Thymus (tissue), 11 donors: ENCODE measurements around the gene TMEM202. TPM values are rescaled to one million over a fixed set of nuclear protein-coding genes. Genes with fewer than 3 reads are reported as not detected.
"Not testable (repeated sequence)": the region's sequence is repeated elsewhere in the genome, so short reads cannot be mapped to it uniquely, and the experiment has no call there.

ENCODE experiments used
- DNase-seq, 9 donors: peaks; one replicate each; pipeline ENCODE4 v3.0.0-alpha.2; 2013; ENCODE audit warnings: low spot score in 9 of 9, low read depth in 6 of 9, missing footprints in 1 of 9
- H3K27ac ChIP-seq, 2 donors: one replicate each; pipeline ENCODE4 v1.5.1; 2013; ENCODE audit warnings: control low read depth in 1 of 2, low read depth in 1 of 2, low read length in 1 of 2, mild to moderate bottlenecking in 1 of 2, moderate library complexity in 1 of 2
- H3K27me3 ChIP-seq, 2 donors: one replicate each; pipeline ENCODE4 v1.5.1; 2013; ENCODE audit warnings: low read length in 1 of 2; ENCODE audit not compliant: control insufficient read depth in 2 of 2, insufficient read depth in 1 of 2
- H3K36me3 ChIP-seq, 2 donors: one replicate each; pipeline ENCODE4 v1.5.1; 2013; ENCODE audit warnings: low read length in 1 of 2, mild to moderate bottlenecking in 1 of 2, moderate library complexity in 1 of 2; ENCODE audit not compliant: control insufficient read depth in 2 of 2, insufficient read depth in 2 of 2
- H3K4me1 ChIP-seq, 2 donors: one replicate each; pipeline ENCODE4 v1.5.1; 2013; ENCODE audit warnings: low read length in 2 of 2; ENCODE audit not compliant: control insufficient read depth in 2 of 2, insufficient read depth in 2 of 2
- H3K4me3 ChIP-seq, 2 donors: one replicate each; pipeline ENCODE4 v1.5.1; 2013; ENCODE audit warnings: low read length in 2 of 2, control low read depth in 1 of 2, mild to moderate bottlenecking in 1 of 2
- H3K9me3 ChIP-seq, 2 donors: one replicate each; pipeline ENCODE4 v1.5.1; 2013; ENCODE audit warnings: low read length in 1 of 2, mild to moderate bottlenecking in 1 of 2; ENCODE audit not compliant: control insufficient read depth in 2 of 2, insufficient read depth in 1 of 2
- WGBS: extraction: QIAGEN DNeasy Blood & Tissue Kit; methylation state at CpG from one replicate; pipeline ENCODE4 v1.1.7; 2013; 5-methylcytosine and 5-hydroxymethylcytosine counted together
- polyA plus RNA-seq: library from polyadenylated mRNA; stranded (reverse); fragments of 200-250 nt; gene quantifications from one replicate; pipeline ENCODE4 v1.2.3, GENCODE V29; 2013
- total RNA-seq: library from RNA; stranded (reverse); fragments of 120-200 nt; gene quantifications from one replicate; pipeline ENCODE4 v1.2.4, GENCODE V29; 2013
- donor health status: healthy.

The TMEM202 gene
- total and polyA plus RNA-seq, 2 donors = not detected

DNA sequence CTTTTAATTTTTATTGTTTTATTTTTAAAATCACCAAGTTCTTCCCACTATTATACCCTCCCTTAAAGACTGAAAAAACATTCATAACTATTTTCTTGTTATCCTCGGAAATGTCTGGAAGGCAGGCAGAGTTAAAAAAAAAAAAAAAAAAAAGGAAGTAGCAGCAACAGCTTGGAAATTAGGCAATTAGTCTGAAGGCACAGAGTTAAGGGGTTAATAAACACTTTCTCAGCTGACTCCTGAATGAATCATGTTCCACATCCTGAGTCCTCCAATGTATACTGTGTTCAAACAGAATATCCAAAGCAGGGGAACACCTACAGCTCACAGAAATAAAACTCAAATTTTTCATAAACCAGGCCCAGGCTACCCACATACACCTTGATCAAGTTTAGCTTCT, 28.1 kb upstream of the TMEM202 start:
- no peak overlapping the region for H3K27ac ChIP-seq
- WGBS = 96% methylated on average over 1 of the region's 1 CpG
- H3K4me1 ChIP-seq = peaks cover 7 to 13% of the 10 kb centered on the region in 2 donors

DNA sequence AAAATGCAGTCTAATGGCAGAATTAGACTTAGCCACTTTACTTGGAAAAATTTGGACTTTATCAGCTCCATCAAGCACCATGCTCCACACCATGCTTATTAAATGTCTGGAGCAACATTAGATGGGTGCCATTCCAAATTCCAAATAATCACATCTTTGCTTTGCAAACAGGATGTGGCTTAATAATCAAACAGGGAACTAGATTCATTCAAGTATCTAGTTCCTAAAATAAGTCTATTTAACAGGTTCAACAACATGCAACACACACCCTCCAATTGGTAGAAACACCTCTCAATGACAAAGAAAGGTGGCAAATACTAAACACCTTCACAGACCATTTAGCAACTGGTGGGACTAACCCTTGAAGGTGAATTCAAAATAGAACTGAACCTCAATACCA, 25.7 kb upstream of the TMEM202 start:
- Histone ChIP-seq H3K27me3 (no peaks in the 10 kb centered on the region), H3K36me3 (peaks cover 5 to 18% of the 10 kb centered on the region in 2 donors), H3K9me3 (no peaks in the 10 kb centered on the region), H3K4me1 (peaks cover 12 to 18% of the 10 kb centered on the region in 2 donors), H3K4me3 (no peak overlapping the region), H3K27ac (no peak overlapping the region)
- no peak for DNase-seq

More for the DNA sequence above, 28.1 kb upstream of the TMEM202 start:
- Histone ChIP-seq H3K27me3 (no peaks in the 10 kb centered on the region), H3K36me3 (peaks cover 6 to 18% of the 10 kb centered on the region in 2 donors), H3K4me3 (no peak overlapping the region), H3K9me3 (no peaks in the 10 kb centered on the region)
- DNase-seq = no peak

DNA sequence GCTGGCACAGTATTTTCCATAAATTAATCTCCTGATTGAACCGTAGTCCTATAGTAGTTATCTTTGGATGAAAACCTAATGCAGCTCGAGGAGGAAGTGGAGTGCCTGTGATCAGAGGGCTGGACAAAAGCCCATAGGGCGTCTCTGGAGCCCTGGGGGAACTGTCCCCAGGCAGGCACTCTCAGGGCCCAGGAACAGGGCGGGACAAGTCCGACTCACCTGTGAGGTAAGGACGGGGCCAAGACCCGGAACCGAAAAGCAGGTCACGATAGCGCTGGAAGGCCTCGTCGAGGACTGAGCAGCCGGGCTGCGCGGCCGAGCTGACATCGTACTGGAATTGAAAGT, 22.6 kb upstream of the TMEM202 start:
- H3K27ac ChIP-seq = peak overlapping the region; percentile 93 to 95
- peak overlapping the region; percentile 59 to 99 for H3K4me3 ChIP-seq
- H3K36me3 ChIP-seq = peaks cover under 1 to 2% of the 10 kb centered on the region in 2 donors
- DNase-seq = no peak
- no peaks in the 10 kb centered on the region for H3K27me3 ChIP-seq
- WGBS = under 1% methylated on average over 17 of the region's 17 CpGs
- H3K9me3 ChIP-seq = no peaks in the 10 kb centered on the region
- H3K4me1 ChIP-seq = peaks cover 12 to 15% of the 10 kb centered on the region in 2 donors

DNA sequence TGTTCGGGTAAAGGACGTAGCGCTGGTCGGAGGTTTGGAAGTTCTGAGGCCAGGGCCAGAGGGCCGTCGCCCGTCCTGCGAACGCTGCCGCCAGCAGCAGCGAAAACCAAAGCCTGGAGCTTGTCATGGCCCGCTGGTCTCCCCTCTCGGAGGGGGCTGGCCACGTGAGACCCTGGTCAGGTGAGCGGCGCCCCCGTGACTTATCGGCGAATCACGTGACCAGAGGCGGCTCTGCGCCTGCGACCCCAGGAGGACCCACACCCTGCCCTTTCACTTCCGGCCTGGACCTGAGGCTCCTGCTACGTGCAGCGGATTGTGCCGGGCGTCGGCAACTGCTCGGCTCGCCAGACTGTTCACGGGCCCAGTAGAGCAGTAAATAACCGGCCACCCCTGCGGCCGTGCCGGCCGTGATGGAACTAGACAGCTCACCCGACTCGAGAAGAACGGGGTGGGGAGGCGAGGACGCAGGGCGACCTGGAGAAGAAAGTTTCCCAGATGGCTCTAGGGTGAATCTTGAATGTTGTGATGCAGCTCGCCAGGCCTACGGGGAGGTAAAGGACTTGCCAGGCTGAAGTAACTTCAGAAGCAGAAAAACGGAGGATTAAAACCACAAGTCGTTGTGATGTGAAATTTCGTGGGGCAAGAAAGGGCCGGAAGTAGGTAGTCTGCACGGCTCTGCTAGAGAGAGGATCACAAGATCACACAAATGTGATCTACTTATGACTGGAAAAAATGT, 22.1 kb upstream of the TMEM202 start, which contains the start of gene HEXA:
HEXA (minus strand) TSS at position 169 of the 736 bp plus-strand sequence; CDS start at position 127, 42 bp downstream.
- no peaks in the 10 kb centered on the region for H3K36me3 ChIP-seq
- WGBS = under 1% methylated on average over 50 of the region's 50 CpGs
- peak; percentile 83 to 97 (median 93) for DNase-seq
- peak within 1 kb of the TSS; percentile 59 to 99 for H3K4me3 ChIP-seq
- H3K4me1 ChIP-seq = peaks cover 12 to 14% of the 10 kb centered on the region in 2 donors
- no peaks in the 10 kb centered on the region for H3K9me3 ChIP-seq
- peak within 1 kb of the TSS; percentile 93 to 95 for H3K27ac ChIP-seq
- H3K27me3 ChIP-seq = no peaks in the 10 kb centered on the region

DNA sequence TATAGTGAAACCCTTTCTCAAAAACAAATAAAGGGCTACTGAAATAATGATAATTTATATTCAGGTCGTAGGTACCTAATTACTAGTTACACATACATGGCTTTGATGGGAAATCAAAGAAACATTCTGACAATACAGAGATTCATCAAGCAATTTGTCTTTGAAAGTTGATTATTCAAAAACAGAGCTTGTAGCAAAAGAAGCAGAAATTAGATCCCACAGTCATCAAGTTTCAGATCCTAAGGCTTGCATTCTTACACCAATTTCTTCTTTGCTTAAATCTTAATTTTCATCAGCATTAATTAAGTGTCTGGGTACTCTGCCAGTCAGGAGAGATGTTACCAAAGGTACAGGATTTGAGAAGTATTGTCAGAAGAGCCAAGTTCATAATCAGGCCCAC, 20.8 kb upstream of the TMEM202 start:
- Histone ChIP-seq H3K9me3 (no peaks in the 10 kb centered on the region), H3K27me3 (no peaks in the 10 kb centered on the region), H3K27ac (no peak overlapping the region), H3K4me1 (peaks cover 12 to 14% of the 10 kb centered on the region in 2 donors), H3K4me3 (no peak overlapping the region), H3K36me3 (no peaks in the 10 kb centered on the region)
- 100% methylated on average over 1 of the region's 1 CpG for WGBS
- DNase-seq = no peak

DNA sequence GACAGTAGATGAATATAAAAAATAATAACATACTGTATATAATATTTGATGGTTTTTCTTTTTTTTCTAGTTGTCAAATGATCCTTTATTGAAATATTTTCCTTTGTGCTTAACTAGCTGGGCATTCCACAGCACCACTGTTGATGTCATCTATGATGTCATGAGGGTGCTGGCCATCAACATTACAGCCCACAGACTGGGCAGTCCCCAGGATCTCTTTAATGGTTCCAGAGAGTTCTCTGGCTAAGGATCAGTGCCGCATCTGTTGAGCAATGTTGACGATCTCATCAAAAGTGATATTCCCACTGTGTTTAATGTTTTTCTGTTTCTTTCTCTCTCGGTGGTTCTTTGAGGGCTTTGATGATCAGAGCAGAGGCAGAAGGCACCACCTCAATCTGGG, 19.0 kb upstream of the TMEM202 start:
- not testable (repeated sequence) for H3K9me3 ChIP-seq, H3K36me3 ChIP-seq, DNase-seq, H3K27ac ChIP-seq, H3K27me3 ChIP-seq, H3K4me3 ChIP-seq
- peaks cover 12 to 14% of the 10 kb centered on the region in 2 donors for H3K4me1 ChIP-seq
- 95% methylated on average over 3 of the region's 3 CpGs for WGBS

DNA sequence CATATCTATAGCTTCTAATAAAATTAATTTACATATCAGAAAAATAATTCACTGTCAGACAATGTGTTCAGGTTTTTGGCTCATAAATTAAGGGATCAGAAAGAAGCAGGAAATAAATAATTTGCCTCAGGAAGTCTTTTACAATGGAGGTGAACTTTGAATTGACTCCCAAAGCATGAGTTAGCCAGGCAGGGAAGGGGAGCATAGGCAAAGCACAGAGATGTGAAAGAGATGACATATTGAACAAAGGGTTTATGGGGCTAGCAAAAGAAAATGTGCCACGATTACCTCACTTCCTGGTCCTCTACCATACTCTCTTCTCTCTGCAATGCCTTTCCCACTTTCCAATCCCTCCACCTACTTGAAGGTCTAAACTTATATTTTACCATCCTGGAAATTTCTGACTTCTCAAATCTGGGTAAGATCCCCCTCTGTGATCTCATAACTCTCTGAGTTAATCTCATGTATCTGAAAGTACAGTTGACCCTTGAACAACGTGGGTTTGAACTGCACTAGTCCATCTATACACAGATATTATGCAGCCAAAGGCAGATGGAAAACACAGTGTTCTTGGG, 18.2 kb upstream of the TMEM202 start:
- H3K27me3 ChIP-seq = peaks cover 0 to 4% of the 10 kb centered on the region in 2 donors
- H3K27ac ChIP-seq = no peak overlapping the region
- H3K4me3 ChIP-seq = no peak overlapping the region
- no peaks in the 10 kb centered on the region for H3K9me3 ChIP-seq
- H3K4me1 ChIP-seq = peaks cover 8 to 11% of the 10 kb centered on the region in 2 donors
- 55% methylated on average over 2 of the region's 2 CpGs for WGBS
- no peak for DNase-seq
- no peaks in the 10 kb centered on the region for H3K36me3 ChIP-seq

DNA sequence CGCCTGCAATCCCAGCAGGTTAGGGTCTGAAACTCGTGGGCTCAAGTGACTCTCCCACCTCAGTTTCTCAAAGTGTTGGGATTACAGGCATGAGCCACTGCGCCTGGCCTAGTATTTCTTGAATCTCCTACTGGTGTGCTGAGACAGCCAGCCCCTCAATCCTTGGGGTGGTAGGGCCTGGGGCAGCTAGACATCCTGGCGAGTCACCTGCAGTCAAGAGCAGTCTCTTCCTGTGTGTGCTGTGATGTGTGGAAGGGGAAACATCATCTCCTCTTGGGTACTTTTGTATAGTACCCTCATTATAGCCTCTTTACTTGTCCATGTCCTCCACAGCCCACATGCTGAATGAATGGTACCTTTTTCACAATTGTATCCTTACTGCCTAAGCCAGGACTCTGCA, 17.4 kb upstream of the TMEM202 start:
- Histone ChIP-seq H3K9me3 (no peaks in the 10 kb centered on the region), H3K27me3 (peaks cover 0 to 4% of the 10 kb centered on the region in 2 donors), H3K36me3 (no peaks in the 10 kb centered on the region), H3K4me3 (no peak overlapping the region), H3K4me1 (peaks cover 5% of the 10 kb centered on the region in 2 donors), H3K27ac (no peak overlapping the region)
- WGBS = 80% methylated on average over 4 of the region's 4 CpGs
- no peak for DNase-seq

DNA sequence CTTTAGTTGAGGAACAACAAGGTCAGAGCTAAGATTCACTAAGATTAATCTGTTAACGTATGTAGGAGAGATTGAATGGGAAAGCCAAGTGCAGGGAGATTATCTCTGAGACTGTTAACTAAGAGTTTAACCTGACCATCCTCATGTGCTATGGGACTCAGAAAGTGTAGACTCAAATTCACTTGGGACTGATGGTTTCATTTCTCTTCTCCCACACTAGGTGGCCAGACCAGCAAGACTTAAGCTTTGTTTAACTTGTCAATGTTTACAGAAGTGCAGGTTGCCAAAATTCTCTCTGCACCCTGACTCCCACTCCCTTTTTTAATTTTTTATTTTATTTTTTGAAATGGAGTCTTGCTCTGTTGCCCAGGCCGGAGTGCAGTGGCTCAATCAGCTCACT, 16.0 kb upstream of the TMEM202 start:
- Histone ChIP-seq H3K4me1 (no peaks in the 10 kb centered on the region), H3K36me3 (no peaks in the 10 kb centered on the region), H3K27me3 (peaks cover 0 to 4% of the 10 kb centered on the region in 2 donors), H3K4me3 (no peak overlapping the region), H3K27ac (no peak overlapping the region), H3K9me3 (no peaks in the 10 kb centered on the region)
- WGBS = 87% methylated on average over 2 of the region's 2 CpGs
- DNase-seq = no peak
